NAMALWA (cell line): ENCODE data around the gene SLC7A5.
"Not testable (repeated sequence)": the region's sequence is repeated elsewhere in the genome, so short reads cannot be mapped to it uniquely, and the experiment has no call there.

Experiments
- DNase-seq: peaks from one replicate; pipeline ENCODE4 v3.0.0-alpha.2; 2015; ENCODE audit warnings: low spot score

The SLC7A5 gene

GRCh38 chr16:87888346-87888745 is 19.0 kb upstream of the SLC7A5 start:
- not testable (repeated sequence) for DNase-seq

GRCh38 chr16:87887931-87888330 is 18.6 kb upstream of the SLC7A5 start:
- DNase-seq: not testable (repeated sequence)

- not testable (repeated sequence) for DNase-seq
These were observed 16.2 kb upstream of the SLC7A5 start for GRCh38 chr16:87885371-87885967.

- no peak for DNase-seq
These were observed 13.2 kb upstream of the SLC7A5 start for GRCh38 chr16:87882436-87883019.

- DNase-seq: no peak
These were observed 12.3 kb upstream of the SLC7A5 start for GRCh38 chr16:87881324-87882200.

- no peak for DNase-seq
These were observed 10.9 kb upstream of the SLC7A5 start for GRCh38 chr16:87880117-87880696.

GRCh38 chr16:87879411-87880013 is 10.2 kb upstream of the SLC7A5 start:
- not testable (repeated sequence) for DNase-seq

GRCh38 chr16:87878704-87879103 is 9.4 kb upstream of the SLC7A5 start:
- no peak for DNase-seq

GRCh38 chr16:87877942-87878507 is 8.7 kb upstream of the SLC7A5 start:
- DNase-seq: no peak

GRCh38 chr16:87874639-87875427 is 5.5 kb upstream of the SLC7A5 start:
- DNase-seq: no peak

GRCh38 chr16:87870418-87871291 is 1.3 kb upstream of the SLC7A5 start:
- DNase-seq: not testable (repeated sequence)

GRCh38 chr16:87869879-87870417 is 641 bp upstream of the SLC7A5 start:
- not testable (repeated sequence) for DNase-seq

- DNase-seq: peak; percentile 72
These were observed 865 bp downstream of the SLC7A5 start for GRCh38 chr16:87868254-87869029.

- peak; percentile 21 for DNase-seq
These were observed 3.3 kb downstream of the SLC7A5 start for GRCh38 chr16:87865902-87866555.

GRCh38 chr16:87864331-87864989 is 4.8 kb downstream of the SLC7A5 start:
- no peak for DNase-seq

GRCh38 chr16:87863327-87863635 is 6.0 kb downstream of the SLC7A5 start:
- not testable (repeated sequence) for DNase-seq

- not testable (repeated sequence) for DNase-seq
These were observed 6.5 kb downstream of the SLC7A5 start for GRCh38 chr16:87862597-87863326.
